Astrocyte (in vitro differentiated cells and primary cell): ENCODE data around the gene CHCHD6.

Source experiments
- EZH2 ChIP-seq: IDR thresholded peaks from 2 replicates; pipeline ENCODE4 v1.6.1; 2012; ENCODE audit warnings: mild to moderate bottlenecking, low read length, inconsistent platforms; ENCODE audit not compliant: insufficient read depth
- TF ChIP-seq, protein P1 (sequence below): IDR thresholded peaks from 2 replicates; pipeline ENCODE4 v1.5.1; 2011; ENCODE audit warnings: low read depth, mild to moderate bottlenecking, inconsistent platforms, low read length, moderate library complexity; ENCODE audit not compliant: insufficient read depth

DNA sequence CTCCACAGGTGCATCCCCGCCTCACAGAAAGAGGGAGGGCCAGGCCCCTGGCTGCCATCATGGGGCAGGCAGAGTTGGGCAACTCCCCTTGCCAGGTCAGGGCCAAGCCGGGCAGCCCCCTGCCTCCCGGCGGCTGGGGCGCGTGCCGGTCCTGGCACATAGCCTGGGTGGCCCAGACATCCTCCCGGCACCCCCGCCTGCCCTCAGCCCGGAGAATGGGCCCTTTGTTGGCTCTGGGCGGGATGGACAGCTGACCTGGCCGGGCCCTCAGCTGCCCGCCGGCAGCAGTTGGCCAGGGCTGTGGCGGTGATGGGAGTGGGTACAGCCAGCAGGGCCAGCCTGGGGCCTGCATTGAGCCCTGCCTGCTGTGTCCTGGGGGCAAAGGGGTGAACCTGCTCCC is 295.3 kb downstream of the CHCHD6 start:
- TF ChIP-seq, protein P1, sequence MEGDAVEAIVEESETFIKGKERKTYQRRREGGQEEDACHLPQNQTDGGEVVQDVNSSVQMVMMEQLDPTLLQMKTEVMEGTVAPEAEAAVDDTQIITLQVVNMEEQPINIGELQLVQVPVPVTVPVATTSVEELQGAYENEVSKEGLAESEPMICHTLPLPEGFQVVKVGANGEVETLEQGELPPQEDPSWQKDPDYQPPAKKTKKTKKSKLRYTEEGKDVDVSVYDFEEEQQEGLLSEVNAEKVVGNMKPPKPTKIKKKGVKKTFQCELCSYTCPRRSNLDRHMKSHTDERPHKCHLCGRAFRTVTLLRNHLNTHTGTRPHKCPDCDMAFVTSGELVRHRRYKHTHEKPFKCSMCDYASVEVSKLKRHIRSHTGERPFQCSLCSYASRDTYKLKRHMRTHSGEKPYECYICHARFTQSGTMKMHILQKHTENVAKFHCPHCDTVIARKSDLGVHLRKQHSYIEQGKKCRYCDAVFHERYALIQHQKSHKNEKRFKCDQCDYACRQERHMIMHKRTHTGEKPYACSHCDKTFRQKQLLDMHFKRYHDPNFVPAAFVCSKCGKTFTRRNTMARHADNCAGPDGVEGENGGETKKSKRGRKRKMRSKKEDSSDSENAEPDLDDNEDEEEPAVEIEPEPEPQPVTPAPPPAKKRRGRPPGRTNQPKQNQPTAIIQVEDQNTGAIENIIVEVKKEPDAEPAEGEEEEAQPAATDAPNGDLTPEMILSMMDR = no peak
- TF ChIP-seq EZH2 = no peak
